Sigmoid colon (tissue), 7 donors: ENCODE data around the gene POLR2H. TPM values are rescaled to one million over a fixed set of nuclear protein-coding genes. Genes with fewer than 3 reads are reported as not detected.
A peak's percentile ranks its signal among the peaks of the same experiment; 100 is the strongest.

ENCODE experiments used
- DNase-seq: peaks from one replicate; pipeline ENCODE4 v3.0.0-alpha.2; 2019
- H3K27ac ChIP-seq, 4 donors: fragments of 200-600 bp; sonication (generic); one replicate each; pipeline ENCODE4 v1.5.1; 2016 to 2019; ENCODE audit warnings: mild to moderate bottlenecking in 1 of 4
- H3K27me3 ChIP-seq, 3 donors: fragments of 200-600 bp; sonication (generic); one replicate each; pipeline ENCODE4 v1.5.1; 2019; ENCODE audit warnings: mild to moderate bottlenecking in 1 of 3
- H3K36me3 ChIP-seq, 4 donors: fragments of 200-600 bp; sonication (generic); one replicate each; pipeline ENCODE4 v1.5.1; 2016 to 2019
- H3K4me1 ChIP-seq, 4 donors: fragments of 200-600 bp; sonication (generic); one replicate each; pipeline ENCODE4 v1.5.1; 2017 to 2019
- H3K4me3 ChIP-seq, 4 donors: fragments of 200-600 bp; sonication (generic); one replicate each; pipeline ENCODE4 v1.5.1; 2017 to 2019; ENCODE audit warnings: mild to moderate bottlenecking in 2 of 4, moderate library complexity in 1 of 4
- H3K9me3 ChIP-seq, 4 donors: fragments of 200-600 bp in 3 of 4; sonication (generic) in 3 of 4; one replicate each; pipeline versions ENCODE4 v1.5.1 to v1.6.1; 2013 to 2019
- CTCF ChIP-seq, 4 experiments: fragments of 450-650 bp in 3 of 4; fragments of 200-600 bp in 1 of 4; IDR thresholded peaks; one replicate each; pipeline ENCODE4 v1.5.1; 2016 to 2019; ENCODE audit warnings: antibody characterized with exemption in 4 of 4, mild to moderate bottlenecking in 3 of 4, moderate library complexity in 2 of 4
- EP300 ChIP-seq, 4 donors: sonication (generic); formaldehyde crosslinking; IDR thresholded peaks; one replicate each; pipeline ENCODE4 v1.6.1; 2017; ENCODE audit warnings: antibody characterized with exemption in 4 of 4
- POLR2A ChIP-seq, 2 donors: fragments of 450-650 bp; IDR thresholded peaks; one replicate each; pipeline ENCODE4 v1.6.1; 2016; ENCODE audit warnings: antibody characterized with exemption in 2 of 2, mild to moderate bottlenecking in 2 of 2, moderate library complexity in 2 of 2
- POLR2AphosphoS5 ChIP-seq, 4 donors: sonication (generic); formaldehyde crosslinking; IDR thresholded peaks; one replicate each; pipeline ENCODE4 v1.6.1; 2017; ENCODE audit warnings: antibody characterized with exemption in 4 of 4
- WGBS, 2 donors: extraction: QIAGEN DNeasy Blood & Tissue Kit; methylation state at CpG; one replicate each; pipeline ENCODE4 v1.1.7; 2013; 5-methylcytosine and 5-hydroxymethylcytosine counted together
- intact Hi-C: fragments of 100-400 bp; cut with DNase I; formaldehyde crosslinking; loops from one replicate; pipeline ENCODE4 v1.15.1; 2023
- polyA plus RNA-seq, 3 donors: library from polyadenylated mRNA; stranded (reverse); fragments of 200-250 nt; gene quantifications; one replicate each; pipeline ENCODE4 v1.2.3, GENCODE V29; 2013
- total RNA-seq, 4 donors: library from RNA; depleted of rRNA; stranded (reverse); fragments of >200 nt; gene quantifications; one replicate each; pipeline ENCODE4 v1.1.0, GENCODE V29; 2016
- donor health status: healthy with polysubstance abuse.
- donor health status: Bipolar disorder and iron deficiency.
- donor health status: healthy.

Gene POLR2H
- total and polyA plus RNA-seq, 7 donors = 53.2 to 162 (median 92.5) TPM

- DNase-seq = no peak
- WGBS, 2 donors = 79 to 82% methylated on average over 15 of the region's 15 CpGs
- Histone ChIP-seq H3K4me1 (peaks cover 3 to 45% (median 41%) of the 10 kb centered on the region in 4 donors), H3K9me3 (no peaks in the 10 kb centered on the region), H3K36me3 (peaks cover 22 to 58% (median 54%) of the 10 kb centered on the region in 4 donors), H3K27me3 (no peaks in the 10 kb centered on the region), H3K4me3 (no peak overlapping the region), H3K27ac (peak overlapping the region; percentile 95 to 100 (median 99))
- TF ChIP-seq CTCF (IDR thresholded peaks at IDR 0.05) (no peak), POLR2AphosphoS5 (IDR thresholded peaks at IDR 0.05) (no peak), POLR2A (IDR thresholded peaks at IDR 0.05) (no peak), EP300 (IDR thresholded peaks at IDR 0.05) (no peak)
- intact Hi-C loops = loop anchor here (1.0 to 10.0 kb wide), 2 partner anchors 14 to 700 kb away; partner anchors contain the start of gene KLHL24
These were observed 26.9 kb upstream of the POLR2H start for GRCh38 chr3:184334470-184335158.

- 36 to 51% methylated on average over 4 of the region's 4 CpGs for WGBS, 2 donors
- TF ChIP-seq EP300 (IDR thresholded peaks at IDR 0.05) = no peak
- no peak for TF ChIP-seq CTCF (IDR thresholded peaks at IDR 0.05)
- TF ChIP-seq POLR2AphosphoS5 (IDR thresholded peaks at IDR 0.05) = no peak
- no peak for TF ChIP-seq POLR2A (IDR thresholded peaks at IDR 0.05)
- intact Hi-C loops = loop anchor here (1.0 to 10.0 kb wide), 2 partner anchors 15 to 700 kb away; partner anchors contain the start of gene KLHL24
- peaks cover 17 to 51% (median 48%) of the 10 kb centered on the region in 4 donors for H3K36me3 ChIP-seq
- DNase-seq = no peak
- H3K4me3 ChIP-seq = peak overlapping the region in 3 of 4 donors; percentile 86 to 97 (median 87)
- peaks cover 3 to 48% (median 45%) of the 10 kb centered on the region in 4 donors for H3K4me1 ChIP-seq
- peak overlapping the region; percentile 95 to 100 (median 99) for H3K27ac ChIP-seq
- no peaks in the 10 kb centered on the region for H3K27me3 ChIP-seq
- H3K9me3 ChIP-seq = no peaks in the 10 kb centered on the region
These were observed 26.2 kb upstream of the POLR2H start for GRCh38 chr3:184335291-184335660.

GRCh38 chr3:184335661-184336546 is 25.6 kb upstream of the POLR2H start:
- peaks cover 12 to 45% (median 41%) of the 10 kb centered on the region in 4 donors for H3K36me3 ChIP-seq
- H3K4me1 ChIP-seq = peaks cover 3 to 48% (median 45%) of the 10 kb centered on the region in 4 donors
- WGBS, 2 donors = 1% methylated on average over 77 of the region's 77 CpGs
- peak overlapping the region; percentile 95 to 100 (median 99) for H3K27ac ChIP-seq
- TF ChIP-seq EP300 (IDR thresholded peaks at IDR 0.05) = peak in 2 of 4 donors; percentile 20 to 63
- TF ChIP-seq POLR2A (IDR thresholded peaks at IDR 0.05) = peak; percentile 78 to 90
- no peak for TF ChIP-seq CTCF (IDR thresholded peaks at IDR 0.05)
- TF ChIP-seq POLR2AphosphoS5 (IDR thresholded peaks at IDR 0.05) = peak; percentile 96 to 99 (median 98)
- DNase-seq = peak; percentile 94
- intact Hi-C loops = loop anchor here (1.0 to 10.0 kb wide), 2 partner anchors 16 to 701 kb away; partner anchors contain the start of gene KLHL24
- no peaks in the 10 kb centered on the region for H3K9me3 ChIP-seq
- H3K27me3 ChIP-seq = no peaks in the 10 kb centered on the region
- H3K4me3 ChIP-seq = peak overlapping the region; percentile 73 to 97 (median 86)

- intact Hi-C loops = loop anchor here (1.0 to 10.0 kb wide), 2 partner anchors 22 to 702 kb away; partner anchors contain the start of genes EIF4G1 and KLHL24
- peak; percentile 58 to 80 (median 63) for TF ChIP-seq POLR2AphosphoS5 (IDR thresholded peaks at IDR 0.05)
- no peak for TF ChIP-seq POLR2A (IDR thresholded peaks at IDR 0.05)
- no peak for TF ChIP-seq EP300 (IDR thresholded peaks at IDR 0.05)
- TF ChIP-seq CTCF (IDR thresholded peaks at IDR 0.05) = no peak
- Histone ChIP-seq H3K27ac (peak overlapping the region; percentile 95 to 100 (median 99)), H3K36me3 (peaks cover 4 to 42% (median 37%) of the 10 kb centered on the region in 4 donors), H3K9me3 (no peaks in the 10 kb centered on the region), H3K27me3 (no peaks in the 10 kb centered on the region), H3K4me1 (peaks cover 3 to 46% (median 44%) of the 10 kb centered on the region in 4 donors), H3K4me3 (peak overlapping the region; percentile 73 to 97 (median 86))
- WGBS, 2 donors = 22% methylated on average over 17 of the region's 17 CpGs
- peak; percentile 74 for DNase-seq
These were observed 24.7 kb upstream of the POLR2H start for GRCh38 chr3:184336547-184337398.
